Activated CD4-positive, alpha-beta T cell treated with anti-CD3 and anti-CD28 coated beads, Interleukin-2, amount 50 U/mL, for 4 hours (primary cell): ENCODE data around the gene NDUFA8.
"Not testable (repeated sequence)": the region's sequence is repeated elsewhere in the genome, so short reads cannot be mapped to it uniquely, and the experiment has no call there.

Experiments
- DNase-seq, 2 experiments: peaks; one replicate each; pipeline ENCODE4 v3.0.0-alpha.2; 2020

The NDUFA8 gene

GRCh38 chr9:122119166-122119521, 40.4 kb downstream of the NDUFA8 start:
- no peak for DNase-seq

GRCh38 chr9:122118343-122119165, 41.0 kb downstream of the NDUFA8 start:
- no peak for DNase-seq

DNA sequence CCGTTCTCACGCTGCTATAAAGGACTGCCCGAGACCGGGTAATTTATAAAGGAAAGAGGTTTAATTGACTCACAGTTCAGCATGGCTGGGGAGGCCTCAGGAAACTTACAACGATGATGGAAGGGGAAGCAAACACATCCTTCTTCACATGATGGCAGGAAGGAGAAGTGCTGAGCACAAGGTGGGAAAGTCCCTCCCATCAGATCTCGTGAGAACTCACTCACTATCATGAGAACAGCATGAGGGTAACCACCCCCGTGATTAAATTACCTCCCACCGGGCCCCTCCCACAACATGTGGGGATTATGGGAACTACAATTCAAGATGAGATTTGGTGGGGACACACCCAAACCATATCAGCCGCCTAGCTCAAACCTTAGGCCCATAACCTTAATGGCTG, 42.3 kb downstream of the NDUFA8 start:
- DNase-seq = not testable (repeated sequence)

DNA sequence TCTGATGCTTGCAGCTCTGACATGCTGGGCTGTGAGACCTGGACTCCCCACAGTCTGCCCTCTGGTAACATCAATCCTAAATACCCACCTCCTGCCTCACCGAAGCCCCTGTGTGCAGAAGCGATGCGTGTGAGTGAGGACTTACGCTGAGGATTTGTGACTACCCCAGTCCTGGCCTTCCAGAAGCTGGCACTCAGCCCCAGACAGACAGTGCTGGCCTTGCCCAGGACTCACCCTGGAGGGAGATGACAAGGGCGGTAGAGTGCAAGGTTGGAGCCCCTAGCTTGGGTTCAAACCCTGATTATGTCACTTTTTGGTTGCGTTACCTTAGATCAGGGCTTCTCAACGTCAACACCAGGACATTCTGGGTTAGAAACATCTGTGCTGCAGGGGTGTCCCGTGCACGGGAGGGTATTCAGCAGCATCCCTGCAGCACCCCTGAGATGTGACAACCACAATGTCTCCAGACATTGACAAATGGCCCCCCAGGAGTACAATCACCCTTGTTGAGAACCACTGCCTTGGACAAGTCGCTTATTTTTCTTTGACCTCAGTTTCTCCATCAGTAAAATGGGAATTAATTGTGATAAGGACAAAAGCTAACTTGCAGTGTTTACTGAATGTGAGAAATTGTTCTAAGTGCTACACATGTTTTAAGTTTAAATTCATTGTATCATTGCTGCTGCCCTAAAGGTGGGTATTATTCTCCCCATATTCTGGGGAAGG, 43.0 kb downstream of the NDUFA8 start:
- no peak for DNase-seq

- no peak for DNase-seq
Measured at GRCh38 chr9:122116040-122116439, 43.5 kb downstream of the NDUFA8 start.

- DNase-seq = no peak
Measured at GRCh38 chr9:122115176-122116035, 44.2 kb downstream of the NDUFA8 start.

DNA sequence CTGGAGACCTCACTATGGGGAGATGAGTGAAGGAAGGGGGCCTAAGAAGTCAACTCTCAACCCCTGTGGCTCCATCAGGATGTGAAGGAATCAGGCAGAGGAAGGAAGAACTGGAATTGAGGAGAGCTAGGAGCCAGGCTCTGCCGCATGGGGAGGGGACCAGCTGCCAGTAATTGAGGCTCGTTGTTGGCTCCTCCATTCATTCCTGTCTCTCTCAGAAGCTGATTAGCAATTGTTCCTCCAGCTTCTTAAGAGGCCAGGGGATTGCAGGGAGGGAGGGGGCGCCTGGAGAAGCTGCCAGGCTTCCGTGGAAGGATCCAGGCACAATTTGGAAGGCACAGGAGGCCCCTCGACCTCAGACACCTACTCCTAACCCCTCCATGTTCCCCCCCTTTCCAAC, 46.0 kb downstream of the NDUFA8 start:
- no peak for DNase-seq

DNA sequence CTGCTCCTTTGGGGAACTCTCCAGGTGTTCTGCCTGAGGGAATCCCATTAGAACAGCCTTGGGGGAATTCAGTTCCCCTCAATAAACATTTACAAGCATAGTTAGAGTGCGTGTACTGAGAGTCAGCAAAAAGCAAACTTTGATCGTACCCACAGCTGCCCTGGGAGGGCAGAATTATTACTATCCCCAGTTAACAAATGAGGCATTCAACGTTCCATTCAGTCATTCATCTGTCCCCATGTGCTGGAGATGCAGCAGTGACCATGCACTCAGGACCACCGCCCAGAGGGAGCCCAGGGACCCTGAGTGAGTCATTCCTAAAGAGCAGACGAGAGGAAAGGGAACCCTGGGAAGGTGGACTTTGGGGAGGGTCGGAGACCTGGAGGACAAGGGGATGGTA, 47.3 kb downstream of the NDUFA8 start:
- DNase-seq = no peak

GRCh38 chr9:122111413-122112085, 48.0 kb downstream of the NDUFA8 start:
- no peak for DNase-seq

DNA sequence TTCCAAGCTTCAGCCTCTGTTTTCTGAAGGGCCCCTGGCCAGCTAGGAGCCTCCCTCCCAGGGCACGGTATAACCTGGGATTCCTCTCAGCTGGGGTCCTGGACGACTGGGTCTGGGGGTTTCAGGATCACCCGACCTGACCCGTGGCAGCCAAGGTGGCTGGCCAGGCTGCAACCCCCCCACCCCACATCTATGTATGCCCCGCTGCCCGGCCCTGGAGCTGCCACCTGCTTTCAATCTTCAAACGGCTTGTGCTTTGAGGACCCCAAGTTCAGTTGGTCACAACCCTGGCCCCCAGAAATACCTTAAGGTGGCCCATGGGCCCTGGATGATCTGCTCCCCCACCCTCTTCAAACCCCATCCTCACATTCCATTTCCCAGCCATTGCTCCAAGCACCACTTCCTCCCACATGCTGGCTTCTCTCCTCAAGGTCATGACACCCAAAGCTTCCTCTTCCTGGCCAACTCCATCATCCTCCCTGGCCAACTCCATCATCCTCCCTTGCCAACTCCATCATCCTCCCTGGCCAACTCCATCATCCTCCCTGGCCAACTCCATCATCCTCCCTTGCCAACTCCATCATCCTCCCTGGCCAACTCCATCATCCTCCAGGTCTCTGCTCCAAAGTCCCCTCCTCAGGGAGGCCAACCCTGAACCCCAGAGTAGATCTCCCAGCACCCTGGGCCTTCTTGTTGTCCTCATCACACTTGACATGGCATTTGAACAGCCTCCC, 49.3 kb downstream of the NDUFA8 start:
- no peak for DNase-seq

DNA sequence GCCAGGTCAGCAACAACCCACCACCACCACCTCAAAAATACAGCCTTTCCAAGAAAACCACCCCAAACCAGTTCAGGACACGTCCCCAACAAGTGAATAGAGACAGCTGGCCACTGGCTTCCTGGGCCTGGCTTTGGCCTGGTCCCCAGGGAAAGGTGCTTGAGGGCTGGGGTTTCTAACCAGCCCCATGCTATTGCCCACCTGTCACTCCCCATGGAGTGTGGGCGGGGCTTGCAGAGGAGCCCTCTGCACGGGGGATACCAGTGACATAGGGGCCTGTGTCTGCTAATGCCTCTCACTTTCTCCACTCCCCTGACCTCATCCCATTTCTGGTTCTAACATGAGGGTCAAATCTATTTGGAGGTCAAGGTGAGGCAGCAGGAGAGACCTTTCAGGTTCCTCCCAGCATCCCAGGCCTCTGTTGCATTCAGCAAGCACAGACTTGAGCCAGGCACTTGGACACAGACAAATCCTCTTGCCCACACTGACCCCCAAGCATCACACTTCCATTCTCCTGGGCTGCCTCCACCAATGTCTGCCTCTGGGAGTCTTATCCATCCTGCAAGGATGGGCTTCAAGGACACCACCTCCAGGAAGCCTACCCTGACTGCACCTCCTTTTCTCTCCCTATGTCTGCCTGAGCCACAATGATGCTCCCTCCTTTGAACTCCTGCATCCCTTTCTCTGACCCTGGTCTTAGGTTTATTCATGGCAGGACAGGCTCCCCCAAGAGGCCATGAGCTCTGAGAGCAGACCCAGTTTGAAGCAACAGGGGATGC, 50.4 kb downstream of the NDUFA8 start:
- no peak for DNase-seq

- no peak for DNase-seq
Measured at GRCh38 chr9:122107291-122107805, 52.2 kb downstream of the NDUFA8 start.

DNA sequence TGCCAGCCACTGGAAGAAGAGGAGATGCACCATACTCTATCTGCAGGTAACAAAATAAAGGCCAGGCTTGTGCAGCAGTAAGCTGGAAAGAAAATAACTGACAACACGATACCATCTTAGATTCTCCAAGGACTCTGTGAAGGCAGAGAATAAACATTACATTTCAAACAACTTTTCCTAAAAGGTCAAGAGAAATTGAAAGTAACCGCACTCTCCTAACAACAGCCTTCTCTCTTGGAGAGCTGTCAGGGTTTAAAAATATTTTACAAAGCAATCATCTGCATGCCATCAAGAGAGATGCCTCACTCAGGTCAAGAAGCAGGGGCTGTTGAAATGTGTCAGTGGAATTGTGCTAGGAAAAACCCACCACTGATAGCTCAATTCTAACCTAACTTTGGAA, 53.0 kb downstream of the NDUFA8 start:
- DNase-seq = no peak

- DNase-seq = no peak
Measured at GRCh38 chr9:122103985-122104384, 55.6 kb downstream of the NDUFA8 start.

DNA sequence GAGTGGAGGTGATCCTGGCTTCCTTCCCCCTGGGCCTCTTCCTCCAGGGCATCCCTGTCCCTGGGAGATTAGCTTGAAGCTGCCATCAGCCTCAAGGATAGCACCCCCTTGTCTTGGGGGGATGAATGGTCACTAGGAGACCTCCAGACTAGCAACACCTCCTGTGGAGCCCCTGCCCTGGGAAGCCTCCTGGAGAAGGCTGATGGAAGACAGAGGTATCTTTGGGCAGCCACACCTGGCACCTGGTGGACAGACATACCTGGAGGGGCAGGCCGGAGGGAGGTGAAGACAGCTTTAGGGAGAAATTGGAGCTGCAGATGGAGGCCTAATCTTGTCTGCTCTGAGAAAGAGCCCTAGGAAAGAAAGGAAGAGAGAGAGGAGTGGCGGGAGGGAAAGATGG, 57.4 kb downstream of the NDUFA8 start:
- no peak for DNase-seq

GRCh38 chr9:122100756-122101155, 58.8 kb downstream of the NDUFA8 start:
- DNase-seq = no peak

GRCh38 chr9:122099271-122099869, 60.2 kb downstream of the NDUFA8 start:
- DNase-seq = peak; percentile 75 to 78

DNA sequence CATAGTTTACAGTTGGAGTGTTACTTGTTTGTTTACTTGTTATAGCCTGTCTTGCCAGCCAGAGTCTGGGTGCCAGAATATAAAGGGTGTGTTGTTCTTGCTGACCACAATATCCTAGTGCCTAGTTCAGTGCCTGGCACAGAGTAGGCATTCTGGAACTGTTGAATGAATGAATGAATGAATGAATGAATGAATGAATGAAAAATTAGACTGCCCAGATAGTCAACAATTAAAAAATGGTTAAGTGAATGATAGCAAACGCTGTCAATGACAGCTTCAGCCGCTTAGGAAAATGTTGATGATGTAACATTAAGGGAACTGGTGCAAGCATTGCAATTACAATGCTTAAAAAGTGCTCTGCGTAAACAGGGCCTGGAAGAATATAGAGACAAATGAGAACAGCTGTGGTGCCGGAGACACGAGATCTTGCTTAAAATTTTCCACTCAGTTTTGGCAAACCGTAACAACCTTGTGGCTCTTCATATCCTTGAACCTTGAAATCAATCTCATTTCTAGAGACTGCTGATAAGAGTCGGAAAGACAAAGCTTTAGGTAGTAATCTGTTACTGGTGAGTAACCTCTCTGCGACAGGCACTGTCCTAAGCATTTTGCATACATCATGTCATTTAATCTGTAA, 61.8 kb downstream of the NDUFA8 start:
- no peak for DNase-seq

DNA sequence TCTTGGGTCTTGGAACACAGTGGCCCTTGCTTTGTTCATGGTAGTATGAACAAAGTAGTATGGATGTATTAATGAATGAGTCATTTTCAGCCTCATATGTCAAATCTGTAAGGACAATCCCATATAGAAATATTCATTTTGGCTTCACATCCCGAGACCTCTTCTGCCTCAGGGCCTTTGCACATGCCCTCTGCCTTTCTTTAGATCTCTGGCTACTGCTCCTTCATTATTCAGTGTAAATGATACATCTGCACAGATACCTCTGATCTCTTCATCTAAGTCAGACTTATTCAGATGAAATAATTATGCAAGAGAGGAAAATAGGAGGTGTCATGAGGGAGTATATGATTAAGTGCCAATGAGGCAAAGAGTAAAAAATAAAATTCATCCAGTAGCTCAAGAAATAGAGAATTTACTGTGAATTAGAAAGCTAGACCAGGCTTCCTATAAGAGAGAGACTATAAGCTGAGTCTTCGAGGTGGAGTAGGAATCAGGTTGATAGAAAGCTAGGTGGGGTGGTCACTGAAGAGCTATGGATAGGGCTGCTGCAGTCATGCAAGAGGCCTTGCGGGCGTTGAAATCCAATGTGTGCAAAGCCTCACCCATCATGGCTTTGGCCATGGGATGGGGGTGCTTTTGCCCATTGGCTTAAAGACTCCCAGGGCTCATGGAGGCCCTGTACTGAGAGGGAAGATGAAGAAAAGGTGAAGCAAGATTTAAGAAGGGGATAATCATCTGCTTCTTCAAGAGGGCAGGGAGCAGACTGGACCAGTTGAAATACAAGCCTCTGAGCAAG, 62.8 kb downstream of the NDUFA8 start:
- no peak for DNase-seq
